Measurements from ENCODE around the gene RAF1. TPM values are rescaled to one million over a fixed set of nuclear protein-coding genes. Genes with fewer than 3 reads are reported as not detected.
A peak's percentile ranks its signal among the peaks of the same experiment; 100 is the strongest.
"Not testable (repeated sequence)": the region's sequence is repeated elsewhere in the genome, so short reads cannot be mapped to it uniquely, and the experiment has no call there.

The RAF1 gene
- total RNA-seq, 1 experiment from 2014 or later = 89.5 TPM

GRCh38 chr3:12671120-12671450, 7.2 kb upstream of the RAF1 start:
- Histone ChIP-seq H3K9ac (ENCODE audit: low read length) (no peak overlapping the region), H2AFZ (ENCODE audit: low read length) (no peak overlapping the region), H3K27me3 (ENCODE audit: low read length) (no peaks in the 10 kb centered on the region), H3K27ac (ENCODE audit: low read length) (no peak overlapping the region), H3K79me2 (ENCODE audit: low read length) (no peaks in the 10 kb centered on the region), H3K36me3 (ENCODE audit: insufficient read depth, low read length) (no peaks in the 10 kb centered on the region), H4K20me1 (ENCODE audit: insufficient read depth, low read depth, low read length) (no peaks in the 10 kb centered on the region), H3K9me3 (ENCODE audit: low read length) (no peaks in the 10 kb centered on the region), H3K9me2 (replicated peaks; ENCODE audit: insufficient read depth, low read length) (no peaks in the 10 kb centered on the region), H3K4me1 (ENCODE audit: low read length) (peaks cover 4% of the 10 kb centered on the region), H3K4me2 (ENCODE audit: low read depth, low read length, poor library complexity, severe bottlenecking) (no peak overlapping the region), H3K4me3 (ENCODE audit: low read length) (no peak overlapping the region)
- no peak for DNase-seq

GRCh38 chr3:12670365-12671119, 6.6 kb upstream of the RAF1 start:
- H3K9ac ChIP-seq (ENCODE audit: low read length) = no peak overlapping the region
- no peak overlapping the region for H3K4me2 ChIP-seq (ENCODE audit: low read depth, low read length, poor library complexity, severe bottlenecking)
- H2AFZ ChIP-seq (ENCODE audit: low read length) = no peak overlapping the region

GRCh38 chr3:12663401-12663935, 449 bp downstream of the RAF1 start:
- no peaks in the 10 kb centered on the region for H3K9me2 ChIP-seq (replicated peaks; ENCODE audit: insufficient read depth, low read length)
- H2AFZ ChIP-seq (ENCODE audit: low read length) = peak overlapping the region; percentile 68; the same call in 1 of the 2 replicates
- H3K36me3 ChIP-seq (ENCODE audit: insufficient read depth, low read length) = no peaks in the 10 kb centered on the region
- H3K27ac ChIP-seq (ENCODE audit: low read length) = peak overlapping the region; percentile 83
- H3K4me3 ChIP-seq (ENCODE audit: low read length) = peak overlapping the region; percentile 78
- H3K9me3 ChIP-seq (ENCODE audit: low read length) = no peaks in the 10 kb centered on the region
- peaks cover 43% of the 10 kb centered on the region for H3K4me1 ChIP-seq (ENCODE audit: low read length)
- no peaks in the 10 kb centered on the region for H4K20me1 ChIP-seq (ENCODE audit: insufficient read depth, low read depth, low read length)
- H3K9ac ChIP-seq (ENCODE audit: low read length) = peak overlapping the region; percentile 94
- no peak for DNase-seq
- H3K4me2 ChIP-seq (ENCODE audit: low read depth, low read length, poor library complexity, severe bottlenecking) = peak overlapping the region; percentile 97
- H3K27me3 ChIP-seq (ENCODE audit: low read length) = no peaks in the 10 kb centered on the region
- peaks cover 54% of the 10 kb centered on the region for H3K79me2 ChIP-seq (ENCODE audit: low read length)

More at GRCh38 chr3:12670365-12671119, 6.6 kb upstream of the RAF1 start:
- Histone ChIP-seq H3K27me3 (ENCODE audit: low read length) (no peaks in the 10 kb centered on the region), H4K20me1 (ENCODE audit: insufficient read depth, low read depth, low read length) (no peaks in the 10 kb centered on the region), H3K4me3 (ENCODE audit: low read length) (no peak overlapping the region), H3K9me2 (replicated peaks; ENCODE audit: insufficient read depth, low read length) (no peaks in the 10 kb centered on the region), H3K36me3 (ENCODE audit: insufficient read depth, low read length) (no peaks in the 10 kb centered on the region), H3K79me2 (ENCODE audit: low read length) (no peaks in the 10 kb centered on the region), H3K9me3 (ENCODE audit: low read length) (no peaks in the 10 kb centered on the region), H3K27ac (ENCODE audit: low read length) (no peak overlapping the region), H3K4me1 (ENCODE audit: low read length) (peaks cover 4% of the 10 kb centered on the region)
- no peak for DNase-seq

- Histone ChIP-seq H3K9me2 (replicated peaks; ENCODE audit: insufficient read depth, low read length) (no peaks in the 10 kb centered on the region), H2AFZ (ENCODE audit: low read length) (no peak overlapping the region), H3K9me3 (ENCODE audit: low read length) (no peaks in the 10 kb centered on the region), H3K27ac (ENCODE audit: low read length) (peak overlapping the region; percentile 83), H3K27me3 (ENCODE audit: low read length) (no peaks in the 10 kb centered on the region), H3K36me3 (ENCODE audit: insufficient read depth, low read length) (no peaks in the 10 kb centered on the region), H4K20me1 (ENCODE audit: insufficient read depth, low read depth, low read length) (no peaks in the 10 kb centered on the region), H3K4me2 (ENCODE audit: low read depth, low read length, poor library complexity, severe bottlenecking) (peak overlapping the region; percentile 97), H3K79me2 (ENCODE audit: low read length) (peaks cover 61% of the 10 kb centered on the region), H3K4me3 (ENCODE audit: low read length) (peak overlapping the region; percentile 78), H3K4me1 (ENCODE audit: low read length) (peaks cover 45% of the 10 kb centered on the region), H3K9ac (ENCODE audit: low read length) (peak overlapping the region; percentile 94)
- peak; percentile 78 for DNase-seq
These were observed 1.1 kb downstream of the RAF1 start for GRCh38 chr3:12662593-12663400.

- no peak for DNase-seq
- Histone ChIP-seq H3K9me3 (ENCODE audit: low read length) (no peaks in the 10 kb centered on the region), H3K79me2 (ENCODE audit: low read length) (peaks cover 68% of the 10 kb centered on the region), H4K20me1 (ENCODE audit: insufficient read depth, low read depth, low read length) (no peaks in the 10 kb centered on the region), H3K4me3 (ENCODE audit: low read length) (peak overlapping the region; percentile 78), H3K9ac (ENCODE audit: low read length) (peak overlapping the region; percentile 94), H3K4me1 (ENCODE audit: low read length) (peaks cover 45% of the 10 kb centered on the region), H3K27me3 (ENCODE audit: low read length) (no peaks in the 10 kb centered on the region), H3K9me2 (replicated peaks; ENCODE audit: insufficient read depth, low read length) (no peaks in the 10 kb centered on the region), H3K27ac (ENCODE audit: low read length) (peak overlapping the region; percentile 83), H3K36me3 (ENCODE audit: insufficient read depth, low read length) (no peaks in the 10 kb centered on the region), H3K4me2 (ENCODE audit: low read depth, low read length, poor library complexity, severe bottlenecking) (peak overlapping the region; percentile 97), H2AFZ (ENCODE audit: low read length) (no peak overlapping the region)
These were observed 1.9 kb downstream of the RAF1 start for GRCh38 chr3:12661926-12662592.

- H3K27me3 ChIP-seq (ENCODE audit: low read length); DNase-seq; H2AFZ ChIP-seq (ENCODE audit: low read length); H3K9me3 ChIP-seq (ENCODE audit: low read length); H3K9me2 ChIP-seq (replicated peaks; ENCODE audit: insufficient read depth, low read length); H4K20me1 ChIP-seq (ENCODE audit: insufficient read depth, low read depth, low read length); H3K36me3 ChIP-seq (ENCODE audit: insufficient read depth, low read length): not testable (repeated sequence)
- H3K4me3 ChIP-seq (ENCODE audit: low read length) = peak overlapping the region; percentile 78
- peak overlapping the region; percentile 83 for H3K27ac ChIP-seq (ENCODE audit: low read length)
- peak overlapping the region; percentile 97 for H3K4me2 ChIP-seq (ENCODE audit: low read depth, low read length, poor library complexity, severe bottlenecking)
- H3K79me2 ChIP-seq (ENCODE audit: low read length) = peaks cover 75% of the 10 kb centered on the region
- H3K4me1 ChIP-seq (ENCODE audit: low read length) = peaks cover 45% of the 10 kb centered on the region
- H3K9ac ChIP-seq (ENCODE audit: low read length) = 0 out of 2 replicates have a peak overlapping the region, but pooled peaks have one; percentile 94
These were observed 2.5 kb downstream of the RAF1 start for GRCh38 chr3:12661375-12661774.

GRCh38 chr3:12660196-12660595, 3.7 kb downstream of the RAF1 start:
- Histone ChIP-seq H4K20me1 (ENCODE audit: insufficient read depth, low read depth, low read length) (peaks cover 15% of the 10 kb centered on the region), H3K36me3 (ENCODE audit: insufficient read depth, low read length) (no peaks in the 10 kb centered on the region), H3K4me1 (ENCODE audit: low read length) (peaks cover 45% of the 10 kb centered on the region), H3K4me2 (ENCODE audit: low read depth, low read length, poor library complexity, severe bottlenecking) (peak overlapping the region; percentile 35), H3K4me3 (ENCODE audit: low read length) (no peak overlapping the region), H2AFZ (ENCODE audit: low read length) (no peak overlapping the region), H3K9ac (ENCODE audit: low read length) (peak overlapping the region; percentile 35; the same call in 1 of the 2 replicates), H3K79me2 (ENCODE audit: low read length) (peaks cover 87% of the 10 kb centered on the region), H3K27ac (ENCODE audit: low read length) (peak overlapping the region; percentile 83), H3K9me3 (ENCODE audit: low read length) (no peaks in the 10 kb centered on the region), H3K9me2 (replicated peaks; ENCODE audit: insufficient read depth, low read length) (no peaks in the 10 kb centered on the region), H3K27me3 (ENCODE audit: low read length) (no peaks in the 10 kb centered on the region)
- no peak for DNase-seq
